Tibial nerve (tissue), 4 donors: ENCODE measurements around the gene DCLRE1C. TPM values are rescaled to one million over a fixed set of nuclear protein-coding genes. Genes with fewer than 3 reads are reported as not detected.
"Not testable (repeated sequence)": the region's sequence is repeated elsewhere in the genome, so short reads cannot be mapped to it uniquely, and the experiment has no call there.

Source experiments
- DNase-seq, 2 donors: peaks; one replicate each; pipeline ENCODE4 v3.0.0-alpha.2; 2019; ENCODE audit warnings: low spot score in 2 of 2
- H3K27ac ChIP-seq, 4 donors: fragments of 200-600 bp; sonication (generic) in 3 of 4; one replicate each; pipeline ENCODE4 v1.5.1; 2017 to 2019; ENCODE audit warnings: mild to moderate bottlenecking in 1 of 4
- H3K27me3 ChIP-seq, 2 donors: fragments of 200-600 bp; sonication (generic) in 1 of 2; one replicate each; pipeline versions ENCODE4 v1.5.1 to v1.6.0; 2017 to 2019
- H3K36me3 ChIP-seq, 3 donors: fragments of 200-600 bp; sonication (generic); one replicate each; pipeline ENCODE4 v1.5.1; 2018 to 2019
- H3K4me1 ChIP-seq, 4 donors: fragments of 200-600 bp; sonication (generic) in 3 of 4; one replicate each; pipeline ENCODE4 v1.5.1; 2017 to 2019
- H3K4me3 ChIP-seq, 4 donors: fragments of 200-600 bp; sonication (generic) in 3 of 4; one replicate each; pipeline ENCODE4 v1.5.1; 2017 to 2019; ENCODE audit warnings: mild to moderate bottlenecking in 1 of 4, moderate library complexity in 1 of 4
- H3K9me3 ChIP-seq, 4 donors: fragments of 200-600 bp; sonication (generic) in 3 of 4; one replicate each; pipeline ENCODE4 v1.5.1; 2017 to 2019
- CTCF ChIP-seq, 5 experiments: fragments of 200-600 bp in 3 of 5; fragments of 450-650 bp in 2 of 5; sonication (generic) in 3 of 5; IDR thresholded peaks; one replicate each; pipeline ENCODE4 v1.5.1; 2016 to 2019; ENCODE audit warnings: antibody characterized with exemption in 5 of 5, mild to moderate bottlenecking in 3 of 5, moderate library complexity in 2 of 5
- EP300 ChIP-seq, 2 donors: sonication (generic); formaldehyde crosslinking; IDR thresholded peaks; one replicate each; pipeline ENCODE4 v1.6.1; 2017; ENCODE audit warnings: antibody characterized with exemption in 2 of 2, mild to moderate bottlenecking in 1 of 2
- POLR2A ChIP-seq, 2 donors: fragments of 450-650 bp; IDR thresholded peaks; one replicate each; pipeline ENCODE4 v1.6.1; 2017; ENCODE audit warnings: antibody characterized with exemption in 2 of 2, mild to moderate bottlenecking in 2 of 2, moderate library complexity in 2 of 2
- WGBS, 2 donors: methylation state at CpG; one replicate each; pipeline ENCODE4 v1.1.5; 2018; 5-methylcytosine and 5-hydroxymethylcytosine counted together
- total RNA-seq, 4 donors: library from RNA; depleted of rRNA; stranded (reverse); fragments of >200 nt; gene quantifications; one replicate each; pipeline ENCODE4 v1.1.0, GENCODE V29; 2016

Gene DCLRE1C
- total RNA-seq, 4 donors from 2014 or later, result 9.6 to 28.8 (median 17.5) TPM

GRCh38 chr10:14876764-14877163, 77.1 kb downstream of the DCLRE1C start:
- H3K4me1 ChIP-seq, result peaks cover 0 to 28% (median 5%) of the 10 kb centered on the region in 4 donors
- H3K27ac ChIP-seq, result peak overlapping the region in 1 of 4 donors; percentile 18
- no peaks in the 10 kb centered on the region for H3K9me3 ChIP-seq
- no peaks in the 10 kb centered on the region for H3K36me3 ChIP-seq
- H3K4me3 ChIP-seq, result peak overlapping the region in 1 of 4 donors; percentile 62
- no peak for DNase-seq
- TF ChIP-seq POLR2A (IDR thresholded peaks at IDR 0.05) (no peak), EP300 (IDR thresholded peaks at IDR 0.05) (no peak), CTCF (IDR thresholded peaks at IDR 0.05) (no peak)
- no peaks in the 10 kb centered on the region for H3K27me3 ChIP-seq
- 81 to 85% methylated on average over 9 of the region's 9 CpGs for WGBS, 2 donors

GRCh38 chr10:14875941-14876340, 78.0 kb downstream of the DCLRE1C start:
- Histone ChIP-seq H3K4me3 (no peak overlapping the region), H3K27me3 (no peaks in the 10 kb centered on the region), H3K36me3 (peaks cover 0 to 4% (median 0%) of the 10 kb centered on the region in 3 donors), H3K4me1 (peaks cover 0 to 28% (median 5%) of the 10 kb centered on the region in 4 donors), H3K9me3 (no peaks in the 10 kb centered on the region), H3K27ac (no peak overlapping the region)
- 94 to 95% methylated on average over 12 of the region's 12 CpGs for WGBS, 2 donors
- DNase-seq, result no peak
- no peak for TF ChIP-seq EP300 (IDR thresholded peaks at IDR 0.05)
- TF ChIP-seq CTCF (IDR thresholded peaks at IDR 0.05), result no peak
- TF ChIP-seq POLR2A (IDR thresholded peaks at IDR 0.05), result no peak

GRCh38 chr10:14873090-14873760, 80.7 kb downstream of the DCLRE1C start:
- DNase-seq, result no peak
- H3K27ac ChIP-seq, result no peak overlapping the region
- 63 to 72% methylated on average over 2 of the region's 2 CpGs for WGBS, 2 donors
- H3K4me1 ChIP-seq, result peaks cover 0 to 17% (median 2%) of the 10 kb centered on the region in 4 donors
- H3K36me3 ChIP-seq, result peaks cover under 1 to 27% (median 2%) of the 10 kb centered on the region in 3 donors
- H3K27me3 ChIP-seq, result no peaks in the 10 kb centered on the region
- H3K9me3 ChIP-seq, result no peaks in the 10 kb centered on the region
- no peak overlapping the region for H3K4me3 ChIP-seq
- TF ChIP-seq POLR2A (IDR thresholded peaks at IDR 0.05) (no peak), EP300 (IDR thresholded peaks at IDR 0.05) (no peak), CTCF (IDR thresholded peaks at IDR 0.05) (no peak)

GRCh38 chr10:14864871-14865270, 89.0 kb downstream of the DCLRE1C start:
- not testable (repeated sequence) for H3K27ac ChIP-seq, H3K9me3 ChIP-seq, H3K4me1 ChIP-seq, H3K4me3 ChIP-seq, DNase-seq, H3K27me3 ChIP-seq
- 95% methylated on average over 3 of the region's 3 CpGs for WGBS, 2 donors
- H3K36me3 ChIP-seq, result peaks cover 2 to 77% (median 13%) of the 10 kb centered on the region in 3 donors

GRCh38 chr10:14864466-14864865, 89.4 kb downstream of the DCLRE1C start:
- 95 to 98% methylated on average over 6 of the region's 6 CpGs for WGBS, 2 donors

GRCh38 chr10:14860791-14861190, 93.1 kb downstream of the DCLRE1C start:
- peak overlapping the region in 1 of 4 donors; percentile 40 for H3K27ac ChIP-seq
- no peak for DNase-seq
- no peaks in the 10 kb centered on the region for H3K4me1 ChIP-seq
- peaks cover 0 to 70% (median 0%) of the 10 kb centered on the region in 3 donors for H3K36me3 ChIP-seq
- 91 to 100% methylated on average over 1 of the region's 1 CpG for WGBS, 2 donors
- H3K4me3 ChIP-seq, result no peak overlapping the region
- H3K9me3 ChIP-seq, result no peaks in the 10 kb centered on the region
- TF ChIP-seq EP300 (IDR thresholded peaks at IDR 0.05), result no peak
- no peaks in the 10 kb centered on the region for H3K27me3 ChIP-seq

More at GRCh38 chr10:14864466-14864865, 89.4 kb downstream of the DCLRE1C start:
- H3K4me3 ChIP-seq, H3K4me1 ChIP-seq, DNase-seq, H3K27me3 ChIP-seq, H3K9me3 ChIP-seq, H3K27ac ChIP-seq: not testable (repeated sequence)
- peaks cover 2 to 73% (median 13%) of the 10 kb centered on the region in 3 donors for H3K36me3 ChIP-seq
